ENCODE measurements around the gene PIK3C2A.

Gene PIK3C2A

DNA sequence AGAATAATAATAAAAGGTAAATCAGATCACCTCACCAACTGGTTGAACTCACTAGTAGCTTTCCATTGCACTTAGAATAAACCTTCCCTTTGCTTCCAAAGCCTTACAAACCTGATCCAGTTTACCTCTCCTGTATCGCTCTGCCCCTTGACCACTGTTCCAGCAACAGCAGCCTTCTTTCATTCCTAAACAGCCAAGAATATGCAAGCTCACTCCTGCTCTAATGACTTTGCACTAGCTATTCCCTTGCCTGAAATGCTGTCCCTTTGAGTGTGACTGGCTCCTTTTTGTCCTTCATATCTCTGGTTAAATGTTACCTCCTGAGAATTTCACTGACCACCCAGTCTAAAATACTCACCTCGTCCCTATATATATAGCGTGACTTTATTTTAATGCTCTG is 9.6 kb upstream of the PIK3C2A start:
- DNase-seq (ENCODE audit: low read depth) = no peak

DNA sequence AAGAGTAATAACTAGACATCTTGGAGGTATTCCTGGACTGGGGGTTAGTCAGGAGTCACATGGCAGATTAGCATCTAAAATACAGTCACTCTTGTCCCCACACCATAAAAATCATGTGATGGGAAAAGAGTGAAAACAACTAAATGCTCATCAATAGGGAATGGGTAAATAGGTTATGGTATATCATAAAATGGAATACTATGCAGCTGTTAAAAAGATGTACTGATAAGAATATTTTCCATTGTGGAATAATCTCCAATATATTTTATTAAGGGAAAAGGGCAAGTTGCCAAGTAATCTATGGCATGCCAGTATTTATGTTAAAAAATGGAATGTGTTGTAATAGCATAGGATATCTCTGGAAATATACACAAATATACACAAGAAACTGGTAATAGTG is 6.6 kb upstream of the PIK3C2A start:
- DNase-seq (ENCODE audit: low read depth) = no peak

GRCh38 chr11:17211286-17211685 is 3.5 kb upstream of the PIK3C2A start:
- DNase-seq (ENCODE audit: low read depth) = no peak

GRCh38 chr11:17209939-17210245 is 2.1 kb upstream of the PIK3C2A start:
- no peak for DNase-seq (ENCODE audit: low read depth)

DNA sequence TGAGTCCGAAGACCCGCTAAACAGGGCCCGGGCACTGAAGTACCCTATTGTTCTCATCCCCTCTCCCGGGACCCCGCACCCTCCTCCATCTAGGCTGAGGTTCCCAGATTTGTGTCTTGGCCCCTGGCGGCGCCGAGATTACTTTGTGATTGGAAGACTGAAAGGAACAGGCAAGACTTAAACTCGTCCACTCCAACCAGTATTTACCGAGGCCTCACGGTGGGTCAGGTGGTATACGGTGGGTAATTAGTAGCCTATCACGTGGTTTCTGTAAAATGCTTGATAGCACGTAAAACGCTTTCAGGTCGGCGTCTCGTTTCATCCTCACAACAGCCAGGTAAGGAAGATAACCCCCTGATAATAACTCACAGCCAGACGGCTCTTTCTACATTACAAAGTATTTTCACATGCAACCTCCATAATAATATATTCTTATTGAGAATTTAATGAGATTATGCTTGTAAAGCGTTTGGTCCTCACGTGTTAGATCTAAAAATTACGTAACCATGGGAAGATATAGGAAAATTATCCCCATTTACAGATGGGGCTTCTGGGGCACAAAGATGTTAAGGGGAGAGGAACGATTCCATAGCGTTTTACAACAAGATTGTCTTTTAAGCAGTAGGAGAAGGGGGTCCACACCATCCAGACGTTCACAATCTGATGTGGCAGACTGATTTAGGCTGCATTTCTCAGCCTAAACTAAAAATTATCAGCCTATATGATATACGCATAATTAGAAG is 642 bp upstream of the PIK3C2A start:
- DNase-seq (ENCODE audit: low read depth) = no peak

GRCh38 chr11:17206463-17206862 is 1.3 kb downstream of the PIK3C2A start:
- no peak for DNase-seq (ENCODE audit: low read depth)

DNA sequence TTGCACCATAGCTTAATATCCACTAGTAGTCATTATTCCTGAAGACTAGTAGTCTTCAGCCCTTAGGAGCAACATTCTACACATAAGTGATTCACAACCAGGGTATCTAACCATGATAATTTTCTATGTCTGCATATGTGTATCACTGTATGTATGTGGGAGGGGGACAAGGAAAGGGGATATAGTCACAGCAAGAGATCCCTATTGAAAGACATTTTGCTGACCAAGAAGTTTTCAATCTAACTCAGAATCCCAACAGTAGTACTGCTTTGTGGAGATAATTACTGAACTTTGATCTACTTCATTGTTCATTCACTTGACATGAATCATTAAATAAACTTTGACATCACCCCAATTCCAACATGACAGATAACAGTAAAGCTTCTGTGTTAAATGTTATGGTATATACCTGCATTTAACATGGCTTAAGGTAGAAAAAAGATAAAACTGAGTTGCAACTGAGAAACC is 10.3 kb downstream of the PIK3C2A start:
- DNase-seq (ENCODE audit: low read depth) = peak; percentile 38

DNA sequence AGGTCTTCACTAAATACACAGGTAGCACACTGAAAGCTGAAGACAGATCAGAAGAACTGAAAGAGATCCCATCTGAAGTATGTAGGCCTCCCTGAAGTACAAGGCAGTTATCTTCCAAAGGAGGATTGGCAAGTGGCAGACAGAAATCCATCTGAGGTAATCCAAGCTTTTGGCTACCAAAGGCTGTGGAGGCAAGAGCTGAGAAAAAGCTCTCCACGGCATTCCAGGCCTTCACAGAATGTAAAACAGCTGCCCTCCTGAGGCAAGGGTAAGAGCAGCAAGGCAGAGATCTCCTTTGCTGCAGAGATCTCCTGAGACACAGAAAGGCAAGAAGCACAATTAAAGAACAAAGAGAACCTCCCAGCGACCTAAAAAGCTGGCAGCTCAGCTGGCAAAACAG is 19.1 kb downstream of the PIK3C2A start:
- DNase-seq (ENCODE audit: low read depth) = no peak

- DNase-seq (ENCODE audit: low read depth) = no peak
These were observed 20.7 kb downstream of the PIK3C2A start for GRCh38 chr11:17186932-17187692.

DNA sequence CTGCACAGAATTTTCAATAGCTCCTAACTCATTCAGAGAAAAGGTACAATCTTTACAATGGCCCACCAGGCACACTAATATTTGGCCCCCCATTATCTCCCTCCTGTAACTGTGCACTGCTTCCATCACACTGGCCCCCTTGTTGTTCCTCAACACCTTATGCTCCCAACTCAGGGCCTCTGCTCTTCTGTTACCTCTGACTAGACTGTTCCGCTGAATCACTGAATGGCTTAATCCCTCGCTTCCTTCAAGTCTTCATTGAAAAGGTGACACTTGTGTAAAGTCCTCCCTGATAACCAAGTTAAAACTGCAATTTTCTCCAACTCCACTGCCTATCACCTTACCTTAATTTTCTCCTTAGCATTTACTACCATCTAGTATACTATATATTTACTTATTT is 21.8 kb downstream of the PIK3C2A start:
- no peak for DNase-seq (ENCODE audit: low read depth)

GRCh38 chr11:17184882-17185587 is 22.8 kb downstream of the PIK3C2A start:
- no peak for DNase-seq (ENCODE audit: low read depth)

DNA sequence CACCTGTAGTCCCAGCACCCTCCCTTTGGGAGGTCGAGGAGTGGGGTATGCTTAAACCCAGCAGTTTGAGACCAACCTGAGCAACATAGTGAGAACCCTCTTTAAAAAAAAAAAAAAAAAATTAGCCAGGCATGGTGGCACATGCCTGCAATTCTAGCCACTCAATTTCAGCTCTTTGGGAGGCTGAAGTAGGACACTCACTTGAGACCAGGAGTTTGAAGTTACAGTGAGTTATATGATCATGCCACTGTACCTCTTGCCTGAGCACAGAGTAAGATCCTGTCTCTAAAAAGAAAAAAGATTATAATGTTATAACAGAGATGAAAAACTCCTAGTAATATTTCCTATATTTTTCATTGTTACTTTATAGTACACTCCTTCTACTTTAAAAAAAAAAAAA is 23.9 kb downstream of the PIK3C2A start:
- no peak for DNase-seq (ENCODE audit: low read depth)

DNA sequence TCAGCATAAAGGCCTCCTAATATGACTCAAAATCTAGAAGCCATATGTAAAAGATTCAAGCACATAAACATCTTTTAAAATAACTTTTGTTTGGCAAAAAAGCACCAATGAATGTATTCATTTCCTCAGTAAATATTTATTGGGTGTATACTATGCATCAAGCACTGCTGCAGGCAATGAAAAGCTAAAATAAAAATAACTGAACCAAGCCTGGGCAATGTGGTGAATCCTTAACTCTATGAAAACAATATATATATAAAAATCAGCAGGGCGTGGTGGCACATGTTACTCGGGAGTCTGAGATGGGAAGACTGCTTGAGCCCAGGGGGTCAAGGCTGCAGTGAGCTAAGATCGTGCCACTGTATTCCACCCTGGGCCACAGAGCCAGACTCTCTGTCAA is 27.8 kb downstream of the PIK3C2A start:
- DNase-seq (ENCODE audit: low read depth) = no peak

GRCh38 chr11:17173332-17173731 is 34.5 kb downstream of the PIK3C2A start:
- DNase-seq (ENCODE audit: low read depth) = no peak

GRCh38 chr11:17171916-17172315 is 35.9 kb downstream of the PIK3C2A start:
- peak; percentile 3 for DNase-seq (ENCODE audit: low read depth)

- peak; percentile 36 for DNase-seq (ENCODE audit: low read depth)
These were observed 36.4 kb downstream of the PIK3C2A start for GRCh38 chr11:17171343-17171742.

DNA sequence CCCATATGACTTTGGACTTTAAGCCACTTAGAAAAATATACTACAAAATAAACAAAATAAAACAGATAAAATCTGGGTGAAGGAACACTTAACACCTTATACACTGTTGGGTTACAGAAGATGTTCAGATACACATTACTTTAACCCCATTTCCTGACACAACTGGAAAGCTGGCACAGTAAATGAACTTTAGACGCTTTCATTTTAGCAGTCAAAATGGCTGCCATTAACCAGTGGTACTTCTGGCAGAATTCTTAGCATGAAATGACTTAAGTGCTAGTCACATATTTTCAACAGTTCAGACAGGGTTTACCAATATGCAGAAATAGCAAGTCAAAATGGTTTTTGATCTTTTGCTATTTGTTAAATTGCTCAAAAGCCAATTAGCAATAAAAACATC is 37.9 kb downstream of the PIK3C2A start:
- DNase-seq (ENCODE audit: low read depth) = no peak

DNA sequence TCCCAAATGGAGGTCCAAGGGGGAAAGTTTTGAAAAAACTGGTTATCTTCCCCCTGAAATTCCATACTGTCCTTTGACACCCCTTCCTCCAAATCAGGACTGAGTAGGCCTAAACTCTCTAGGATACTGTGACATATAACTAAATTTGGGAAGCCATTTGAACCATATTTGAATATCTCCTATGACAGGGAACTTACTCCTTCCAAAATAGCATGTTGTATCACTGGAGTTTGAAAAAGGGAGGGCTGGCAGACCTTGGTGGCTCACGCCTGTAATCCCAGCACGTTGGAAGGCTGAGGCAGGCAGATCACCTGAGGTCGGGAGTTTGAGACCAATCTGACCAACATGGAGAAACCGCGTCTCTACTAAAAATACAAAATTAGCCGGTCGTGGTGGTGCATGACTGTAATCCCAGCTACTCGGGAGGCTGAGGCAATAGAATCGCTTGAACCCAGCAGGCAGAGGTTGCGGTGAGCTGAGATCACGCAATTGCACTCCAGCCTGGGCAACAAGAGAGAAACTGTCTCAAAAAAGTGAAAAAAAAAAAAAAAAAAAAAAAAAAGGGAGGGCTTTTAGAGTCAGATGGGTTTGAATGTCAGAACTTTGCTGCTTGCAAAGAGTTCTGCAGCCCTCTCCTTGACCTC is 42.4 kb downstream of the PIK3C2A start:
- DNase-seq (ENCODE audit: low read depth) = no peak

DNA sequence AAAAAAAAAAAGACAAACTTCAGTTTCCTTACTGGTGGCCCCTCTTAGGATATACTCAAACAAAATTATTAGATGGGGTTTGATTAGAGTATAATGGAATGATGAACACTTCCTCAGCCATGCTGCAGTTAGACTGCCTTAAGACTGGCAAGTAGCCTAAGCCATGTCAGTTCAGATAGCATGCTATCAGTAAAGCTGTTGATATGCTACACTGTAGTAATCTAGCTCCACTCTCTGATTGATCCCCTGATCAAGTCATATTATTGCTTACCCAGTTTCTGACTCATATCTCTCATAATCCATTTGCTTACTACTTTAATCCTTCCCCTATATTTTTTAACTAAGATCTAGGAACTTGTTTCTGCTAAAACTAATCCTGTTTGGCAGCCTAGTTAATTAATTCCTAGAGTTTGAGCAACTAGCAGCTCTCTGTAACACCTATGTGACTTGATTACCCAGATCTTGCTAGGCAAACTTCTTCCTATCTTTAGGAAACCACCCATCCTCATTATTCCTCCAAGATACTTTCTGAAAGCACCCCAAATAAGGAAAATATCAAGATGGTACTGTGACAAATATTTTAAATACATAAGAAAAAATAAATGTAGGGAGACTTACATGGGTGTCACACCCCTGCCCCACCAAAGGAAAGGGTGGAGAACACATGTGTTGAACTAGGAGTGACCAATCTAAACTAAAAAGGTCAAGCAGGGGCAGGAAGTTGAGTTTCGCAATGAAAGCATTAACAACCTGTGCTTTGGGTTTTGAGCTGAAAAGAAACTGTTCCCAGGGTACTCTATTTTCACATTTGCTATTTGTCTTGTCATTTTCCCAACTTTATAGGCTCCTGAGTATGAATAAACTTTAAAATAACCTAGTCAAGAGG is 43.2 kb downstream of the PIK3C2A start:
- DNase-seq (ENCODE audit: low read depth) = no peak

DNA sequence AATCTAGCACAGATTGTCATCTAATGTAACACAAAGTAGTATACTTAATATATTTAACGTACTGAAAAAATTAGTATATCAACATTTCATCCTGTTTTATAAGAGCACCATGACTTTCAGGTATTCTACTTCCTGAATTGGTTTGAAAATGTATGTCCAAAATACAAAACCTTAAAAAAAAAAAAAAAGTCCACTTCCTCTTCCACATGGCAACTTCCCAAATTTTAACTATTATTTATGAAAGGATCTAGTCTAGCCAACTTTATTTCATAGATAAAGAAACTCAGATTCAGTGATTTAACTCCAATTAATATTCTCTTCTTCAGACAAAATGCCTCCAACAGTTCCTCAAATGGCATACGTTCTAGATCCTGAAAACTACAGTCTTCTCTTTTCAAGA is 44.0 kb downstream of the PIK3C2A start:
- no peak for DNase-seq (ENCODE audit: low read depth)

- DNase-seq (ENCODE audit: low read depth) = no peak
These were observed 44.5 kb downstream of the PIK3C2A start for GRCh38 chr11:17163291-17163690.

GRCh38 chr11:17162376-17162775 is 45.4 kb downstream of the PIK3C2A start:
- no peak for DNase-seq (ENCODE audit: low read depth)

All from HS-5 (cell line).